KBM-7 (cell line): Measurements from ENCODE around the gene GREB1L.
A peak's percentile ranks its signal among the peaks of the same experiment; 100 is the strongest.

ENCODE experiments used
- DNase-seq: peaks from one replicate; pipeline ENCODE4 v3.0.0-alpha.2; 2015
- in situ Hi-C: fragments of 300-500 bp; cut with MboI; formaldehyde crosslinking; loops from 2 replicates; pipeline ENCODE4 v1.14.3; 2020; ENCODE audit warnings: low sequenced_read_pairs, low pct_unique_long_range_greater_than_20kb, mixed read lengths

Gene GREB1L

DNA sequence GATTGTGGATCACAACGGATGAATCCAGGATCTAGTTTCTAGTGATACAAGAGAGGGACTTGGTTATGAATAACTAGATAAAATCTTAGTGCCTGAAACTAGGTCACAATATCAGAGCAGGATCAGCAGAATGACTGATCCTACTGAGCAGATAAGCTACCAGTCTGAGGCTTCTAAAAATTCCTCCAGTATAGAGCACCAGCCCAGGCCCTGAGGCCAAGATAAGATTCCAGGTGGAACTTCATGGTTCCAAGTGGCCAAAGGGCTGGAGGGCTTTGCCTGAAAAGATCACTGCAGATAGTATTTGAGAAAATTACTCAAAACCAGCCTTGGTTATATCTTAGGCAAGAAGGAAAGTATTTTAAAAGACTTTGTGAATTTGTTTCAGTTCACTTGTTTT lies 162.4 kb downstream of the GREB1L start:
- in situ Hi-C loops, result no loop called here
- no peak for DNase-seq

DNA sequence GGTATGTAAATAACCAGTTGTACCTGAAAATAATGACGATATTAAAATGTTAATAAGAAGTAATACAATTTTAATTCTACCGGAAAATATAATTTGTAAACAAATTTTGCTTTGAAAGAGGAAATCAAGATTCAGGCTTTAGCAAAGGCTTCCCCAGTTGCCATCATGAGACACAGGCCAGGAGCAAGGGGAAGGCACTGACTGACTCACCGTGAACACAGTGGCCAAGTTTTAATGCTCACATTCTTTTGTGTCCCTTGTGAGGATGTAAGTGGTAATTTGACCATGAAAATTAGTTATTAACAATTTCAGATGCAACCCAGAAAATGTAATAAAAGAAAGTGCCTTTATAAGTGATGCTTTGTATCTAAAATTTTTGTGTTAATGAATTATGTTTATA lies 164.1 kb downstream of the GREB1L start:
- DNase-seq, result no peak
- in situ Hi-C loops, result no loop called here

DNA sequence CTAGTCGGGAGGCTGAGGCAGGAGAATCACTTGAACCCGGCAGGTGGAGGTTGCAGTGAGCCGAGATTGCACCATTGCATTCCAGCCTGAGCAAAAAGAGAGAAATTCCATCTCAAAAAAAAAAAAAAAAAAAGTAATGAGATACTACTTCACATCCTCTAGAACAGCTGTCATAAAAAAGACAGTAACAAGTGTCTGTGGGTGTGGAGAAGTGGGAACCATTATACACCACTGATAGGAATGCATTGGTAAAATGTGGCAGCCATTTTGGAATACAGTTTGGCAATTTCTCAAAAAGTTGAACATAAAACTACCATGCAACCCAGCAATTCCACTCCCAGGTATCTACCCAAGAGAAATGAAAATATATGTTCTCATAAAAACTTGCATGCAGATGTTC lies 166.6 kb downstream of the GREB1L start:
- in situ Hi-C loops, result no loop called here

DNA sequence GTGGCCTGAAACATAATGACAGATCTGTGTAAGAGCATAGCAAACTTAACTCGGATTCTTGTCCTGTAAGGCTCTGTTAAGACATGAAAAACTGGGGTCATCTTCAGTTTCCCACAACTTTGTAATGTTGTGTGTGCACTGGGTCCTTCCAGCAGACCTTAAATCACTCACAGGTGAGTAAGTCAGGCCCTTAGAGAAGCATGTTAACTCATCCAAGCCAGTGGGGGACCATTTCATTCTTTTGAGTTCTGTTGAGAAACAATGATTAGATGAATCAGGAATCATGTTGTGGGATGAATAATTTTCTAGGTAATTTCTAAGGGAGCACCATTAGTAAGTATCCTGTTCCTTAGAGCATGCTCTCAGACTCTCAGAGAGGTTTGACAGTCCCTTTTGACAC lies 191.4 kb downstream of the GREB1L start:
- DNase-seq, result no peak
- in situ Hi-C loops, result loop anchor here (25.0 kb wide), 1 partner anchor 221 kb away; no protein-coding TSS in a partner anchor

More for the DNA sequence above, 166.6 kb downstream of the GREB1L start:
- DNase-seq, result no peak

DNA sequence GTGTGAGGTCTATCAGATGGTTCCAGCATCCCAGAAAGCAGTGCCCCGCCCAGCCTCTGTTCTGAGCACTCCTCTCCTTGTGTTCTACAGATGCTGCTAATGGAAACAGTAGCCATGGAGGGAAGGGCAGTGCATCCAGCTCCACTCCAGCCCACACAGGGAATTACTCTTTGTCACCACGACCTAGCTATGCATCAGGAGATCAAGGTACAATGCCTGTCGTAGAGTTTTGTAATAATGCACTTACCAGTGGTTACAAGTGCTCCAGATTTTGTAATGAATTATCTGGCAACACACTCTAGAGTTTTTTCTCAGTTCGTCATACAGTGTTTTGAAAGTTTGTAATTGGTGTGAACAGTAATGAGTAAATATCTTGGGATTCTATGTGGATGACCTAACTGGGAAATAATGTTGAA lies 197.4 kb downstream of the GREB1L start:
- in situ Hi-C loops, result loop anchor here (25.0 kb wide), 1 partner anchor 227 kb away; no protein-coding TSS in a partner anchor
- DNase-seq, result no peak

DNA sequence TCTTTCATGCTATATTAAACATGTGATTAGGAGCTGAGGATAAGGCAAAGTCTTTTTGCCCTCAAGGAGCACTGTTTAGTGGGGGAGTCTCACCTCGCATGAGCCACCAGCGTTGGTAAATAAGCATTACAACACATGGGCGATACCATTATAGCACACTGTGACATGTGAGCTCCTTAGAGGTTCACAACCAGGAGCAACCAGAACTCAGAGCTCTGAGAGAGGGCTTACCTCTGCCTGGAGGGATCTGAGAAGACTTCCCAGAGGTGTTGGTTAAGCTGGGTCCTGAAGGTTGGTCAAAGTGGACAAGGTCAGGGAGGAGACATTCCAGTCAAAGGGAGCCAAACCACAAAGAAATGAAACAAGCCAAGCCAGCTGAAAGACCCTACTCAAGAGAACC lies 199.6 kb downstream of the GREB1L start:
- in situ Hi-C loops, result loop anchor here (25.0 kb wide), 1 partner anchor 229 kb away; no protein-coding TSS in a partner anchor
- no peak for DNase-seq

DNA sequence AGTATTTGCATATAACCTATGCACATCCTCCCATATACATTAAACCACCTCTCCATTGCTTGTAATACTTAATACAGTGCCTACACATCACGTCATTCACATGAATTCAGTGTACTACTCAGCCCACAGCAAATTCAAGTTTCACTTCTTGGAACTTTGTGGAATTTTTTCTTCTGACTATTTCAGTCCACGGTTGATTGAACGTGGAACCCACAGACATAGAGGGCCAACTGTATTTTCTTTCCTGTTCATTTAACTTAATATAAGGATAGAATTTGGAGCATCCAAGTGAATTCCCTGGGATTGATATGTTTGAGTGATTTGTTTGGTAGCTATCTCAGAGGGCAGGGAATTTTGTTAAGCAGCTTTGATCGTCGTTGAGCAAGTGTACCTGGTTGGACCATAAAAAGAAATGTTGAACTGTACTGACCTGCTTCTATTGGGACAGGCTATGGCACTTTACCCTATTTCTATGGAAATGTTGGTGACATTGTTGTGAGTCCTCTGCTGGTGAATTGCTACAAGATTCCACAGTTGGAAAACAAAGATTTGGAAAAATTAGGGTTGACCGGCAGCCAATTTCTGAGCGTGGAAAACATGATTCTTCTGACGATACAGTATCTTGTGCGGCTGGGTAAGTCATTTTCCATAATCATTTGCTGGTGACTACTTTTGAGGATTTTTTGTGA lies 201.9 kb downstream of the GREB1L start:
- no peak for DNase-seq
- in situ Hi-C loops, result loop anchor here (25.0 kb wide), 1 partner anchor 232 kb away; no protein-coding TSS in a partner anchor

DNA sequence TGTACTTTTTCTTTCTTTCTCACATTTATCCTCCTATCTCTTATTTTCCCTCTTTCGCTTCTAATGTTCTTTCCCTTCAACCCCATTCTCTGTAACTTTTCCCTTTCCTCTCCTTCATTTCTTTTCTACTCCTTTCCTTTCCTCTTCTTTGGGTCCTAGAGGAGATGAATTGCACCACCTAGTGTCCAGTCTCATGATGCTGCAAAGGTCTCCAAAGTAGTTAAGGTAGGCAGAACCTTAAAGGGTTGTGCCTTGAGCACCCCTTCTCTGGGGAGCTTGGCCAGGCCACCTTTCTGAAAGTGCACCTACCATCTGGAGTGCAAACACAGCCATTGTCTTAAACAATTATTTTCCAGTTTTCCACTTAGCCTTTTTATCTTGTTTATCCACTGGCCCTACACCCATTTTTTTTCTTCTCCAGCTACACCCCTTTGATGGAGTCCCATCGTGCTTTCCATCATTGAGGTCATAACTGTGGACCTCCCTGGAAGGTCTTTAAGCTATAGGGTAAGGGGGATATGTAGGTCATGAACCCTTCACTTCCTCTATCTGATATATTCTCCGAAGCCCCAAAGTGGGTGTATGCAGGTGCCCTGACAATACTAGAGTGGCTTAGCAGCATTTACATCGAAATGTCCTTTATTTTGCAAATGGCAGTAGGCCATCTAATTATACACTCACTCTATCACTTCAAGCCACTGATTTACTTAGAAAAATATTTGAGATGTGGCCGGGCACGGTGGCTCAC lies 202.6 kb downstream of the GREB1L start:
- peak; percentile 50 for DNase-seq

DNA sequence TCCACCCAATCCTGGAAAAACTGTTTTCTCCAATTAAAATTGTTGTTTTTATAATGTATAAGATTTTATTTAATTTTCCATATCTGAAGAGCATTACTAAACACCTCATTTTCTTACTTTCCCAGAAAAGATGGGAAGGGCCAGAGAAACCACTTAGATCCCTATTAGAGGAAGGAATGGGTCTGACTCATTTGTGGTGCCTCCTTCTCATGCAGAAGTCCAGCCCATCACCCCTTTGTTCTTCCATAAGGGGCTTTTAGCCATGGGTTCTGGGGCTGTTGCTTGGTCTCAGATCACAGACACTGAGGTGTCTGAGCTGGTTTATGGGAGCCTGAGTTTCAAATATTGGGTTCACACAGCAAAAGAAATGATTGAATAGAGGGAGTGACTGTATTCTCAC lies 206.3 kb downstream of the GREB1L start:
- in situ Hi-C loops, result loop anchor here (25.0 kb wide), 1 partner anchor 236 kb away; no protein-coding TSS in a partner anchor
- no peak for DNase-seq

More for the DNA sequence above, 202.6 kb downstream of the GREB1L start:
- in situ Hi-C loops, result loop anchor here (25.0 kb wide), 1 partner anchor 232 kb away; no protein-coding TSS in a partner anchor

DNA sequence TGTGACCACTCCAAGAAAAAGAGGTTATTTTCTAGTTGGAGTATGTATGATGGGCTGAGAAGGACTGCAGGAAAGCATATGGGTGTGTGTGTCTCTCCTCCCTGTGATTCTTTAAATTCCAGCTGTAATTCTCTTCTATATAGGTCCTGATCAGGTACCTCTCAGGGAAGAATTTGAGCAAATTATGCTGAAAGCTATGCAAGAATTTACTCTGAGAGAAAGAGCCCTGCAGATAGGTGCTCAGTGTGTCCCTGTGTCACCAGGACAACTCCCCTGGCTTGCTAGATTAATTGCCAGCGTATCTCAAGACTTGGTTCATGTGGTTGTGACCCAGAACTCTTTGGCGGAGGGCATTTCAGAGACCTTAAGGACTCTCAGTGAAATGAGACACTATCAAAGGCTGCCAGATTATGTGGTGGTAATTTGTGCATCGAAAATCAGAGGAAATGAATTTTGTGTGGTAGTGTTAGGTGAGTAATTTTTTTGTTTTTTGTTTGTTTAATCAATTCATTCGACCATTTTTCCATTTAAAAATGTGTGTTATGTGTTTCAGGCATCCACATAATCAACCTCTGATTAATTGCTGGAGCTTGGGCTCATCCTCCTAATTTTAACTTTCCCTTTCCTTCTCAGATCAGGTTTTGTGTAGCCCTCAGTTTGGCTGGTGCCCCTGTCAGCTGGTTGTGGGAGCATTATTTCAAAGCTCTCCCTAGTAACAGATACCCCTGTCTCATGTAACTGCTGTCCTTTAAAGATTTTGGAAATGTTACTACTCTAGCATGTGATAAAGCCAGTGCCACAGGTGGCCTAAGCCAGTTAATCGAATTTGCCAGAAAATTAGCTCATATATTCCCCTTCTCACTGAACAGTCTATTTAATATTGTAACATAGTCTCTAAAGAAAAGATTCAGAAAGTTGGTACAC lies 207.6 kb downstream of the GREB1L start:
- DNase-seq, result no peak
- in situ Hi-C loops, result loop anchor here (25.0 kb wide), 1 partner anchor 237 kb away; no protein-coding TSS in a partner anchor

DNA sequence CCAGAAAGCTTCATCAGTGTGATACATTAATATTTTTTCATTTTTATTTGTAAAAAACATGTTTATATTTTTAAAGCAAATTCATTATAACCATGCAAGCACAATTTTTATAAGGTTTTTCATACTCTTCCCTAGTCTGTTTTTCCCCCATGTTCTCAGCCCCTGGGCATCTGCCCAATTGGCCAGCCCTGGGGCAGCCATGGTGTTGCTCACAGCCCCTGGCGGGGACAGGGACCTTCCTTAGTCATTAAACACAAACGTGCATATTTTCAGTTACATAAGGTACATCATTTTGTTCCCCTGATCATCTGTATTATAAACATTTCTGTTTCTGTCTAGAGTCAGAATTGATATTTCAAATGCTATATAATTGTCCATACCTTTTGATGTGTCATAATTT lies 208.5 kb downstream of the GREB1L start:
- in situ Hi-C loops, result no loop called here
- DNase-seq, result no peak

DNA sequence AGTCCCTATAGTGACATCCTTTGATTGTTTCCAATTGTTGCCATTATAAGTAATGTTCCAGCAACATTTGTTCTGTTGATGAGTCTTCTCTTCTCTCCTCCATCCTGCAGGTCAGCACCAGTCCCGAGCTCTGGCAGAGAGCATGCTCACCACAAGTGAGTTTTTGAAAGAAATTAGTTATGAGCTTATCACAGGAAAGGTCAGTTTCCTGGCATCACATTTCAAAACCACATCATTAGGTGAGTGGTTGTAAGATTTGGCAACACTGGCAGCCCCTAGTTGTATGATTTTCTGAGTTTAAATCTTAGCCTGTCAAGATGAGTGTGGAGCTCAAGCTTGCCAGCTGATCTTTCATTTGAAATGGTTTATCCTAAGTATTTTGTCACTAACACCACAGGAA lies 208.9 kb downstream of the GREB1L start:
- peak; percentile 17 for DNase-seq
- in situ Hi-C loops, result no loop called here

DNA sequence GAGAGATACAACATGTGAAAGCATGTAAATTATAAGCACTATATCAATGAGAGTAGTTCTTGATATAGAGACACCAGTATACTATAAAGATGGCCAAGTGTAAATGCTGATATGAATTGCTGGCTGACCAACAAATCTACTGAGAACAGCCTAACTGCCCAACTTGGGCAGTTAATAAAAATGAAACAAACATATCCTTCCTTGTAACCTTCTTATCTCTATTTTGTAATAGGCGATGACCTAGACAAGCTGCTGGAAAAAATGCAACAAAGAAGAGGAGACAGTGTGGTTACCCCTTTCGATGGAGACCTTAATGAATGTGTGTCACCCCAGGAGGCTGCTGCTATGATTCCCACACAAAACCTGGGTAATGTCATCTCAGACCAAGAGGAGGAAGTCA lies 209.8 kb downstream of the GREB1L start:
- in situ Hi-C loops, result no loop called here
- DNase-seq, result no peak

DNA sequence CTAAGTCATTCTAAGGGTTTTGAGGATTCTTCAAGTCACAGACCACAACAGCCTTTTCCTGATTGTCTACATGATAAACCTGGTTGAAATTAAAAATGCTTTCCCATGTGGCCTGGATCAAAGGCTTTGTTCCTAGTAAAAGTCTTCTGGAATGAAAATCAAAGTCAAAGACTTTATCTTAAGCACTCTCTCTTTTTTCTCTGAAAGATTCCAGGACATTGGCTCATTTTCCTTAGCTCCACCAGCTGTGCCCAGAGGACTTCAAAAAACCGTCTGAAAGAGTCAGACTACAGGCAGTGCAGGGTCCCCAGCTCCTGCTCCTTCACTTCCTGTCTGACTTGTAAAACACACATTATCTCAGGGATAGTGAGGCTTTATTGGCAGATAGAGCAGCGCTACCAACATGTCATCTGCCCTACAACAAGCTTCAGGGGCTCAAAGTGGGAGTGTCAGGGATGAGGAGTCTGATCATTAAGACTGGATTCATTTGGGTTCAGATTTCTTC lies 210.3 kb downstream of the GREB1L start:
- in situ Hi-C loops, result no loop called here
- no peak for DNase-seq

DNA sequence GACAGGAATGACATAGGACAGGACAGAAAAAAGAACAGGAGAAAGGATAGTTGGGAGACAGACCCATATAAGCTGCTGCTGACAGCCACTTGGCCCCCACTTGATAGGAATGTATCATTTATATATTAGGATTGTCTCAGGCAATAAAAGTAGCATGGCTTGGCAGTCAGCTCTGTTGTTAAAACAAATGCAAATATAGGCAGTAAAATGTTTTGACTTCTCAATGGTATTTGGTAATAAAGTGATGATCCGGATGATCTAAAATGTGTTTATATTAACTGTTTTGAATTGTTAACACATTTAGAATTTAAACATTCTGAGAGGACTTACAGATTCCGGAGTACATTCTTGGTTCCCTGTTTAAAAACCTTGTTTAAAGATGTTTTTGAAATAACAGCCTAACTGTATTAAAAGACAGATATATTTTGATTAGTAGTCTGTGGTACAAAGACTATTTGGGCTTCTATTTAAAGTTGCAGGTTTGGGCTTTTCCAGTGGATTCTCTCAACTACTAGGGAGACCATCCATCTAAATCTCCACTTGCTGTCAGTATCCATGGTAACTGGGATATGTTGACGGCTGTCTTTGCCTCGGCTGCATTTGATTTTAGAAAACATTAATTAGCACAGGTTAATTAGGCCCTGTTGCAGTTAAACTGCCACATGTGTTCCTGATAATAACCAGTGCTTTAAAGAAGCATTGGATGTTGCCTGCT lies 210.9 kb downstream of the GREB1L start:
- DNase-seq, result no peak
- in situ Hi-C loops, result no loop called here

DNA sequence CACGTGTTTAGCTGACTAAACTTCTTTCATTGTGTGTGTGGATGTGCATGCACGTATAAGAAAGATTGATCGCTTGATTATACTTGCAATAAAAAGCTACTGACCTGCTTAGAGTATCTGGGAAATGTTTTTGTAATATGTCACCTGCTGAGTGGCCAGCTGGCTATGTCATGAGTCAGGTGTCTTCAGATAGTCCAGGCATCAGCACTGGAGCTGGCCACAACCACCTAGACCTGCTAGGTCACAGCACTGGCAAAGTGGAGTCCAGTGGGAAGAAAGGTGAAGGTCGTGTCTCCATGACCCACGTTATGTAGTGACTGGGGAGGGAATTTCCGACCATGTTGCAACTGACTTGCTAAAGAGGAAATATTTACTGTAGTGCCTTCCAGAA lies 211.5 kb downstream of the GREB1L start:
- in situ Hi-C loops, result no loop called here
- no peak for DNase-seq

DNA sequence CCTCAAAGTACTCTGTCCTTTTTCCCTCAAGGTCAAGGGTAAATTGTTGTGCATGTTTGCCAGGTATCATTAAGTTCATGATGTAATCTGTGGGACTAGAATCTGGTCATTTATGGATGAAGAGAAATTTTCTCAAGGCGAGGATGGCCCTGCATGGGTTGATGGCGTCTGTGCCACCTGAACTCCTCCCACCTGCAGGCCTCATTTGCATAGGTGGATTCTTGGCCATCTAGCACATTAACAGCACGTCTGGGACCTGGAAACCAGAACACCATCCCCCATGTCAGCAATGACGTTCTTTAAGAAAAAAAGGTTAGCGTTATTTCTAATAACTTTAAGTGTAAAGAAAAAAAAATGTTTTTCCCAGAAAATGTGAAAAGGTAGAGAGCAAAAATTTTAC lies 212.7 kb downstream of the GREB1L start:
- no peak for DNase-seq
- in situ Hi-C loops, result no loop called here

DNA sequence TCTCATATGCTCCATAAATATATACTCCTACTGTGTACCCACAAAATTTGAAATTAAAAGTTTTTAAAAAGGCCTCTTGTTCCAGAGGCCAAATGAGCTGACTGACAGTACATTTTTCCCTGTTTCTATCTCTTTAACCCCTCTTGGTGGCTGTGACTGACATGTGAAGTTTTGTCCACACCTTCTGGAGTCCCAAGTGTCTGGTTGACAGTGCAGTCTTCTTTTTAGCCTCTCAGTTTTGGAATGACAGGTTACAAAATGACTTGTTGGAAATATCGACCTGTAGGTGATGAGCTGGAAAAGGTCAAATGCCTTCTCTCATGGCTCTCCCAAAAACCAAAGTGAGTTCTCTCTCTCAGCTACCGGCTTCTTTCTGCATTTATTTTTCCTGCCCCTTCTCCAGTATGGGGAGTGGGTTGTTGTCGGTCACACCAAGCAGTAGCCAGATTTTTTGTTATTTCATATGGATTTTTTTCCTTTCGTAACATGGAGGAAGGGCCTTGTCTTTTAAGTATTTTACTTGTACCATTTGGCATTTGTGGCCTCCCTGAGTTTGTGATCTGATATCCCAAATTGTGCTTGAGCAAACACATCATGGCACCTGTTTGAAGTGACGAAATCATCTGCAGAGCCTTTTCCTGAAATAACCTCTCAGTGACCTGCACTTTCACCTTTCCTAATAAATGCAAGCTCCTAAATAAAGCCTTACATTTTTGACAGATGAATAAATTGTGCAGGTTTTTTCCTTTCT lies 214.6 kb downstream of the GREB1L start:
- in situ Hi-C loops, result no loop called here
- DNase-seq, result no peak
